Common myeloid progenitor, CD34-positive (primary cell): Measurements from ENCODE around the gene TMEM144. TPM values are rescaled to one million over a fixed set of nuclear protein-coding genes. Genes with fewer than 3 reads are reported as not detected.

ENCODE experiments used
- CTCF ChIA-PET: fragments of 350-600 bp; sonication (Branson Sonifier 250); formaldehyde crosslinking; loops from one replicate; lab custom pipeline; 2021; ENCODE audit warnings: antibody characterized with exemption; lab: Charles Lee
- POLR2A ChIA-PET: fragments of 350-600 bp; sonication (Branson Sonifier 250); formaldehyde crosslinking; loops from one replicate; lab custom pipeline; 2021; ENCODE audit warnings: antibody characterized with exemption; lab: Charles Lee
- DNase-seq, 3 donors: peaks; one replicate each; pipeline versions ENCODE4 v3.0.0 to v3.0.0-alpha.2; 2013
- H3K27ac ChIP-seq, 2 experiments: 1 replicate in 1 of 2; 2 replicates in 1 of 2; pipeline ENCODE4 v1.7.0; 2013; ENCODE audit warnings: inconsistent platforms in 2 of 2, low read length in 2 of 2, mild to moderate bottlenecking in 2 of 2, low read depth in 1 of 2, moderate library complexity in 1 of 2; ENCODE audit not compliant: severe bottlenecking in 2 of 2, insufficient read depth in 1 of 2, poor library complexity in 1 of 2
- H3K27me3 ChIP-seq, 5 experiments: replicated peaks in 2 of 5; 1 replicate in 3 of 5; 2 replicates in 2 of 5; pipeline versions ENCODE4 v1.6.1 to v1.7.0; 2013; ENCODE audit warnings: low read length in 4 of 5, mild to moderate bottlenecking in 2 of 5, moderate library complexity in 2 of 5, inconsistent platforms in 1 of 5; ENCODE audit not compliant: insufficient read depth in 5 of 5, control insufficient read depth in 4 of 5
- H3K36me3 ChIP-seq, 4 experiments: 1 replicate in 2 of 4; 2 replicates in 2 of 4; pipeline versions ENCODE4 v1.6.1 to v1.7.0; 2013; ENCODE audit warnings: low read length in 3 of 4, control low read depth in 1 of 4, mild to moderate bottlenecking in 1 of 4; ENCODE audit not compliant: control insufficient read depth in 4 of 4, insufficient read depth in 4 of 4
- H3K4me1 ChIP-seq, 4 experiments: 1 replicate in 3 of 4; 2 replicates in 1 of 4; pipeline versions ENCODE4 v1.6.1 to v1.7.1; 2013; ENCODE audit warnings: low read length in 3 of 4, mild to moderate bottlenecking in 3 of 4, control low read depth in 1 of 4, inconsistent platforms in 1 of 4, moderate library complexity in 1 of 4; ENCODE audit not compliant: control insufficient read depth in 4 of 4, insufficient read depth in 4 of 4; ENCODE audit errors: control extremely low read depth in 1 of 4
- H3K4me3 ChIP-seq, 7 experiments: 1 replicate in 4 of 7; 2 replicates in 3 of 7; pipeline versions ENCODE4 v1.5.1 to v1.7.0; 2013; ENCODE audit warnings: mild to moderate bottlenecking in 7 of 7, low read length in 6 of 7, moderate library complexity in 6 of 7, inconsistent platforms in 2 of 7, low read depth in 2 of 7, control low read depth in 1 of 7; ENCODE audit not compliant: insufficient read depth in 4 of 7, control insufficient read depth in 1 of 7; ENCODE audit errors: extremely low read depth in 1 of 7
- H3K9me3 ChIP-seq, 5 experiments: 1 replicate in 4 of 5; 2 replicates in 1 of 5; pipeline versions ENCODE4 v1.6.1 to v1.7.1; 2013; ENCODE audit warnings: low read length in 4 of 5, mild to moderate bottlenecking in 2 of 5, inconsistent platforms in 1 of 5, low read depth in 1 of 5, moderate library complexity in 1 of 5; ENCODE audit not compliant: control insufficient read depth in 4 of 5, insufficient read depth in 2 of 5; ENCODE audit errors: control extremely low read depth in 1 of 5
- WGBS: methylation state at CpG from one replicate; pipeline ENCODE4 v1.1.5; 2013; ENCODE audit not compliant: insufficient coverage; 5-methylcytosine and 5-hydroxymethylcytosine counted together
- polyA plus RNA-seq: library from polyadenylated mRNA; unstranded; fragments of 120-200 nt; gene quantifications from one replicate; pipeline ENCODE4 v1.2.1, GENCODE V29; 2013

The TMEM144 gene
- 9.2 TPM for polyA plus RNA-seq

- Histone ChIP-seq H3K27me3 (no peaks in the 10 kb centered on the region), H3K4me3 (peak within 1 kb of the TSS; percentile 39 to 85 (median 68)), H3K9me3 (no peaks in the 10 kb centered on the region), H3K27ac (peak within 1 kb of the TSS; percentile 84 to 92), H3K4me1 (peaks cover 11 to 37% (median 21%) of the 10 kb centered on the region in 4 experiments), H3K36me3 (peaks cover 0 to 13% (median 3%) of the 10 kb centered on the region in 4 experiments)
- 11% methylated on average over 26 of the region's 34 CpGs for WGBS
- DNase-seq, result peak; percentile 84 to 95 (median 92)
- ChIA-PET CTCF (interaction anchor here (1.0 kb wide), 1 partner anchor 29 kb away, joined by 3 read pairs; no protein-coding TSS in a partner anchor), POLR2A (no interaction called here)
Observed at GRCh38 chr4:158209825-158210807, at the start of gene TMEM144. Gene TMEM144, plus strand, starts transcription at chr4:158210486. Its CDS starts 2,182 bp downstream, at chr4:158212668.

- 23% methylated on average over 5 of the region's 6 CpGs for WGBS
- peaks cover 0 to 10% (median 9%) of the 10 kb centered on the region in 4 experiments for H3K4me1 ChIP-seq
- peaks cover 0 to 11% (median 0%) of the 10 kb centered on the region in 5 experiments for H3K27me3 ChIP-seq
- CTCF ChIA-PET, result interaction anchor here (1.2 to 2.7 kb wide), 4 partner anchors 9 to 171 kb away, joined by 3 to 11 read pairs (median 6); partner anchors contain the start of gene GASK1B
- H3K27ac ChIP-seq, result no peak overlapping the region
- no peaks in the 10 kb centered on the region for H3K9me3 ChIP-seq
- H3K36me3 ChIP-seq, result peaks cover 0 to 3% (median 0%) of the 10 kb centered on the region in 4 experiments
- POLR2A ChIA-PET, result no interaction called here
- DNase-seq, result peak; percentile 19 to 77 (median 69)
- peak overlapping the region in 1 of 7 experiments; percentile 15 for H3K4me3 ChIP-seq
Observed at GRCh38 chr4:158161551-158162354, 48.5 kb upstream of the TMEM144 start.

- peaks cover 0 to 12% (median 9%) of the 10 kb centered on the region in 4 experiments for H3K4me1 ChIP-seq
- CTCF ChIA-PET, result interaction anchor here (1.7 to 2.7 kb wide), 2 partner anchors 10 to 19 kb away, joined by 4 to 11 read pairs; partner anchors contain the start of gene GASK1B
- 100% methylated on average over 1 of the region's 5 CpGs for WGBS
- POLR2A ChIA-PET, result no interaction called here
- DNase-seq, result no peak
- H3K9me3 ChIP-seq, result no peaks in the 10 kb centered on the region
- H3K27ac ChIP-seq, result no peak overlapping the region
- H3K27me3 ChIP-seq, result peaks cover 0 to 7% (median 0%) of the 10 kb centered on the region in 5 experiments
- peaks cover 0 to 3% (median 0%) of the 10 kb centered on the region in 4 experiments for H3K36me3 ChIP-seq
- H3K4me3 ChIP-seq, result no peak overlapping the region
Observed at GRCh38 chr4:158162631-158163030, 47.7 kb upstream of the TMEM144 start.

DNA sequence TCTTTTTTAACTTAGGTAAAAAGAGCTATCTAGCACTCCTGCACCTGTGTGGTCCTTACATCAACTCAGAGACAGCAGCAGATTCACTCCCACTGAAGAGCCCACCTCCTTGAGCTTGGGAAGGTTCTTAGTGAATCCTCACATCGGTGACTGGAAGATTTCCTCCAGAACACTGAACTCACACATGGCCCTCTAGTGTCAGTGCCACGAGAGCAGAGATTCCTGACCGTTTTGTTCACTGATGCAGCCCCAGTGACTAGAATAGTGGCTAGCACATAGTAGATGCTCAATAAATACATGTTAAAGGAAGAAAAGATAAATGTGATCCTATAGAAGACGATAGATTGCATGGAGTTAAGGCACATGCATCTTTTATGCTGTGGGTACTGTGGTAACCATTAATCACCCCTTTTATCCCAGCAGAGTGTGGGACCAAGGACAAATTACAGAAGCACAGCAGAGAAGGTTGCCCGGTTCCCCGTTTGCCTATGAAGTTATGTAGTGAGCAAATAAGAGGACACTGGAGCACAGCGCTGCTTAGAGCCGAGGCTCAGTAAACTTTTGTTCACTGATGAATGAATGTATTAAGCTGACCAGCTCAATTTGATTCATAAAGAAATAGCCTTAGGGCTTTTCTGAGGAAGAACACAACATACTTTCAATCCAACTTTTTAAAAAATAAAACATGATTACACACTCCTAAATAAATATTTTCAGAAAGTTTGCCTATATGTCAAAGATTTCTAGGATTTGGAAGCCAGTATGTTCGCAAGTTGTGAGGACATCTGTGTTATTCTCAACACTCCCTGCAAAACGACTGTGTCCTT, 46.1 kb upstream of the TMEM144 start:
- Histone ChIP-seq H3K4me1 (peaks cover 0 to 20% (median 10%) of the 10 kb centered on the region in 4 experiments), H3K27me3 (peaks cover 0 to 3% (median 0%) of the 10 kb centered on the region in 5 experiments), H3K27ac (no peak overlapping the region), H3K4me3 (no peak overlapping the region), H3K9me3 (no peaks in the 10 kb centered on the region), H3K36me3 (peaks cover 0 to 3% (median 0%) of the 10 kb centered on the region in 4 experiments)
- ChIA-PET POLR2A (no interaction called here), CTCF (interaction anchor here (1.4 kb wide), 1 partner anchor 171 kb away, joined by 4 read pairs; no protein-coding TSS in a partner anchor)
- WGBS, result 86% methylated on average over 4 of the region's 10 CpGs
- DNase-seq, result no peak

DNA sequence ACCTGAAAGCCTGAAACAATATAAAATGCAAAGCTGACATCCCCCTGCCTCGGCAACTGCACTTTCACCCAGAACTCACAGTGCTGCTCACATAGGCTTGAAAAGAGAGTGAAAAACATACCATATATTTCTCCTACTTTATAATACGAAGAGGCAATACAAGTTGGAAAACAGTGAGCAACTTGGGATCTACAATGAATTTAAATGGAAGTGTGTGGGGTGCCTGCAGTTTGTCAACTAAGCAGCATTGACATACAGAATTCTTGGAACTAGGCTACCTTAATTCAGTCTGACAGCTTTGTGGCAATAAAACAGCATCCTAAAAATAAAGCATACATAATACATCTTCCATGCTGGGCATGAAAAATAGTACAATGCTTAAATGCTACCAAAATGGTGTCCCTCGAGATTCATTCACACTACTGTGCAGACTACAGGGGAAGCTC, 45.5 kb upstream of the TMEM144 start:
- ChIA-PET CTCF (no interaction called here), POLR2A (no interaction called here)
- DNase-seq, result no peak
- Histone ChIP-seq H3K27me3 (peaks cover 0 to 2% (median 0%) of the 10 kb centered on the region in 5 experiments), H3K4me3 (no peak overlapping the region), H3K4me1 (peaks cover 0 to 26% (median 16%) of the 10 kb centered on the region in 4 experiments), H3K36me3 (peaks cover 0 to 3% (median 0%) of the 10 kb centered on the region in 4 experiments), H3K9me3 (no peaks in the 10 kb centered on the region), H3K27ac (no peak overlapping the region)
- WGBS, result no CpG with 5 or more reads among the region's 3 CpGs

DNA sequence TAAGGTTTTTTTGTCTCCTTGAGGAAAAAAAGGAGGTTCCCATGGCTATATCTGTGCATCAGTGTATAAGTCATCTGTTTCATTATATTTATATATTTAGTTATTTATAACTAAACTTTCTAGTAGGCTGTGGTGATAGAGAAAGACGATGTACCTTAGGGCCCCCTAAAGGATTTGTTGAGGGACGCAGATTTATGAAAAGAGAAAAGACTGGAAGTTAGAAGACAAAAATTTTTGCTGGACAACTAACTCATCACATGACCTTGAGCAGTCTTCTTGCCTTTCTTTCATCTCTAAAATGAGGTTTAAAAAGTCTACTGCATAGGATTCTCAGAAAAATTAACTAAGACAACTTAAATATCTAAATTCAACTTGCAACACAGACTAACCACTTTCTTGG, 43.6 kb upstream of the TMEM144 start:
- H3K4me1 ChIP-seq, result peaks cover 0 to 40% (median 28%) of the 10 kb centered on the region in 4 experiments
- no peak overlapping the region for H3K4me3 ChIP-seq
- DNase-seq, result no peak
- no CpG with 5 or more reads among the region's 2 CpGs for WGBS
- H3K27me3 ChIP-seq, result peaks cover 0 to 2% (median 2%) of the 10 kb centered on the region in 5 experiments
- no peaks in the 10 kb centered on the region for H3K9me3 ChIP-seq
- H3K36me3 ChIP-seq, result peaks cover 0 to 3% (median 0%) of the 10 kb centered on the region in 4 experiments
- ChIA-PET POLR2A (no interaction called here), CTCF (interaction anchor here (1.0 kb wide), 1 partner anchor 41 kb away, joined by 3 read pairs; no protein-coding TSS in a partner anchor)
- H3K27ac ChIP-seq, result no peak overlapping the region
